Spleen (tissue), 7 donors: ENCODE data around the gene CST9L.

Experiments used
- CTCF ChIP-seq, 11 experiments: fragments of 200-600 bp in 7 of 11; fragments of 450-650 bp in 4 of 11; sonication (generic) in 4 of 11; IDR thresholded peaks in 8 of 11; conservative IDR thresholded peaks in 3 of 11; 1 replicate in 7 of 11; 2 replicates in 4 of 11; pipeline versions ENCODE4 v1.4.0 to v1.8.0; 2016 to 2021; ENCODE audit warnings: antibody characterized with exemption in 11 of 11, inconsistent platforms in 4 of 11, mild to moderate bottlenecking in 1 of 11
- POLR2A ChIP-seq, 3 donors: fragments of 450-650 bp; IDR thresholded peaks; one replicate each; pipeline ENCODE4 v1.5.1; 2017; ENCODE audit warnings: antibody characterized with exemption in 3 of 3, mild to moderate bottlenecking in 1 of 3
- donor health status: DM: no; HTN: no; CAD: no; lungs with moderate emphysema.
- donor health status: DM: no; HTN: no; CAD: no.
- donor health status: DM: no; HTN: no; CAD: no.

DNA sequence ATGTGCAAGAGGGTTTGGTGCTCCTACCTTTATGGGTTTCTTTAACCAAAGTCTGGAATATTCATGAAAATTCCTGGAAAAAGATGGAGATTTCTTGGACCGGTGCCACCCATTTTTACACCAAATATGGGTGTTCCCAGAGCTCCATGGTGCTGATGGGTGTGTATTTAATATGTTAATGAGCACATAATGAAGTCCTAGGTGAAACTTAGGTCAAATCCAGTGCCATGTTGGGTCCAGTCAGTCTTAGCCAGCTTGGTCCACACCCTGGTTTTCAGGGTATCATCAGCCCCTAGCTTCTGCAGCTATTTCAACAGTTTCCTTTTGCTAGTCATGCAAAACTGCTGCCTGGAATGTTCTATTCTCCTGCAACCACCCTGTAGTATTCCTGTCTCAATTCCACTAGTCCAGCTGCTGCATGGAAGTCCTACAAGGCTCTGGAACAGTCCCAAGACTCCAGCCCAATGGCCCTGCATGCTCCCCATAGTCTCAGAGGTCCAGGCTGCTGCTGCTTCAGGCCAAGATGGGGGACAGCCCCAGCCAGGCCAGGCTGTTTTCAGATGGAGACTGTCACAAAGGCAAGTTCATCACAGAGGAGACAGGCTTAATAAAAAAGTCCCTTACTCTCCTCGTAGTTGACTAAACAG lies 31.8 kb downstream of the CST9L start:
- TF ChIP-seq POLR2A (IDR thresholded peaks at IDR 0.05) (no peak), CTCF (IDR thresholded peaks at IDR 0.05 in 8 of 11, conservative IDR thresholded peaks at IDR 0.05 in 3 of 11) (no peak)
